LNCaP clone FGC (cell line): ENCODE measurements around the gene HOXD4.

ENCODE experiments used
- DNase-seq: peaks from one replicate; pipeline ENCODE4 v3.0.0-alpha.2; 2011; ENCODE audit warnings: low read depth
- H3K4me3 ChIP-seq: 2 replicates; pipeline ENCODE4 v1.5.1; 2011; ENCODE audit warnings: mild to moderate bottlenecking, low read depth, low read length, control low read depth
- TF ChIP-seq, protein P1 (sequence below): IDR thresholded peaks from 2 replicates; pipeline ENCODE4 v1.5.1; 2012; ENCODE audit warnings: mild to moderate bottlenecking; ENCODE audit not compliant: control insufficient read depth, insufficient read depth; ENCODE audit errors: extremely low read depth

The HOXD4 gene

DNA sequence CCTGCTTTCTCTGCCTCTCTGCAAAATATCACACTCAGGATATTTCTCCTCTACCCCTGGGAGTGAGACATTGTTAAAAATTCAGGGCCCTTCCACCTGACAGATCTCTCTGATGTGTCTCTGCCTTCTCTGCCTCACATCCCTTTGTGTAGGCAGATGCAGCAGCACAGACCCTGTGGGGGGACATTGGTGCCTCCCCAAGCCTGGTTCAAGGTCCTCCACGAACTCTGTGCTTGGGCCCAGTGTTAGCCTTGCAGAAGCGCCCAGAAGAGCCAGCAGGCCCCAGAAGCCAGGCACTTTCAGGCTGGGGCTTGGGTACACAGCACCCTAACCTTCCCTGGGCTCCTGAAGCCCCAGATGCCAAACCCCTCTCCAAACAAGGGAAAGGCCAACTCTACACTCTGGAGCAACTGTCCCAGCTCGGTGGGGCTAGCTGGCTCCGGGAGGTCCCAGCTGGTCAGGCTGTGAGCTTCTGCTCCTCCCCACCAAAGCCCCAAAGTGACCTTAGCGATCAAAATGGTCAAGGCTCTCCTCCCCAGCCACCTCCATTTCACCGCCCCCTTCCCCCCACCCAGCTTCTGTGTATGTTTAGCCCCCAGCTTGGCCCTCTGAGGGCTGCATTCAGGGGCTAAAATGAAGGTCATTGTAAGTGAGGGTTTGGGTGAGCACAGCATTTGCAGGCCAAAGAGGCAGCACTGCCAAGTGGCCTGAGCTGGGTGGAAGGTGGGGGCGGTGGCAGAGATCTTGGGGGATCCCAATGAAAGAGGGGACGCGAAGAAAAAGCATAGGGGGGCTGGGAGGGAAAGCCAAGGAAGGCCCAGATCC is 26.2 kb upstream of the HOXD4 start:
- no peak overlapping the region for H3K4me3 ChIP-seq
- TF ChIP-seq, protein P1, sequence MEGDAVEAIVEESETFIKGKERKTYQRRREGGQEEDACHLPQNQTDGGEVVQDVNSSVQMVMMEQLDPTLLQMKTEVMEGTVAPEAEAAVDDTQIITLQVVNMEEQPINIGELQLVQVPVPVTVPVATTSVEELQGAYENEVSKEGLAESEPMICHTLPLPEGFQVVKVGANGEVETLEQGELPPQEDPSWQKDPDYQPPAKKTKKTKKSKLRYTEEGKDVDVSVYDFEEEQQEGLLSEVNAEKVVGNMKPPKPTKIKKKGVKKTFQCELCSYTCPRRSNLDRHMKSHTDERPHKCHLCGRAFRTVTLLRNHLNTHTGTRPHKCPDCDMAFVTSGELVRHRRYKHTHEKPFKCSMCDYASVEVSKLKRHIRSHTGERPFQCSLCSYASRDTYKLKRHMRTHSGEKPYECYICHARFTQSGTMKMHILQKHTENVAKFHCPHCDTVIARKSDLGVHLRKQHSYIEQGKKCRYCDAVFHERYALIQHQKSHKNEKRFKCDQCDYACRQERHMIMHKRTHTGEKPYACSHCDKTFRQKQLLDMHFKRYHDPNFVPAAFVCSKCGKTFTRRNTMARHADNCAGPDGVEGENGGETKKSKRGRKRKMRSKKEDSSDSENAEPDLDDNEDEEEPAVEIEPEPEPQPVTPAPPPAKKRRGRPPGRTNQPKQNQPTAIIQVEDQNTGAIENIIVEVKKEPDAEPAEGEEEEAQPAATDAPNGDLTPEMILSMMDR = no peak
- no peak for DNase-seq

DNA sequence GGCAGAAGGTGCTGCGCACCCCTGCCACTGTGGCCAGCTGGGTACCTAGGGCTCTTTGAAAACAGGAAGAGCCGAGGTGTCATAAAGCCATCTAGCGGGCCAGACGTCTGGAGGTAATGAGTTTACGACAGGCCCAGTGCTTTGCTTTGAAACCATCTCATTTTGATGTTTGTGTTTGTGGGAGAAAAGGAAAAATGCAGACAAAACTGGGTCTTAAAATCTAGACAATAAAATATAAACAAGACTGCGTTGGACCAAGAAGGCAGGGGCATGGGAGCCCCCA is 25.6 kb upstream of the HOXD4 start:
- no peak overlapping the region for H3K4me3 ChIP-seq
- no peak for DNase-seq
- TF ChIP-seq, protein P1 = no peak

DNA sequence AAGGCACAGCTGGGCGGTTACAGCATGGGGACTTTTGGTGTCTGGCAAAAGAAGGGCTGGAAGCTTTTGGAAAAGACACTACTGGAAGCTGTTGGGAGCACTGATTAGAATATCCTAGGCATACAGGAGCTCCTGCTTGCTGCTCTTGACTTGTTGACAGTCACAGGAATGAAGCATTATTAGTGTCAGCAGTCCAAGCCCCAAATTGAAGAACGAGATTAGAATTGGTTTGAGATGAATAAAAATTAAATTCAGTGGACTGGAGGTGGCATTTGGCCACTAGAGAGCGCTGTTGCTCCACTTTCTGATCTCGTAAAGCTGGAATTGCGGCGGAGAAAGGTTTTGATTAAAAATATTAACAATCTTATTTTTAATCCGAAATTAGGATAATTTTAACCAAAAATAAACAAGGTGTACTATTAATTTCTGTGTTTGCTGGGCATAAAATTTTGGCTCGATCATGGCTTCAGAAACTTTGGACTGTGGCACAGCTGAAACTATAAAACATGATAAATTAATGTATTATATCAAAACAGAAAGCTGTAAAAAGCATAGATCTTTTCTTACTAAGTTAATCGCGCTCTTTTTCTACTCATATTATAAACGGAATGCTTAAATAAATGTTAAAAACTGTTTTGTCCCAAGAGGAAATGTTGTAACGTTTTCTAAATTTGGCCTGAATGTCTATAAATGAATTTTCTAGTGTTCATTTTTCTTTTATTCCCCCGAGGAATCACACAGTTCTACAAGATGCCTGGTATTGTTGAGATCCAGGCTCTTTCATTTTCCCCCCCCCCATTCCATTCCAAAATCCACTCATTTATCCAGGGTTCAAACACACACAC is 24.2 kb upstream of the HOXD4 start:
- no peak for DNase-seq
- TF ChIP-seq, protein P1 = peak; percentile 74
- H3K4me3 ChIP-seq = no peak overlapping the region

DNA sequence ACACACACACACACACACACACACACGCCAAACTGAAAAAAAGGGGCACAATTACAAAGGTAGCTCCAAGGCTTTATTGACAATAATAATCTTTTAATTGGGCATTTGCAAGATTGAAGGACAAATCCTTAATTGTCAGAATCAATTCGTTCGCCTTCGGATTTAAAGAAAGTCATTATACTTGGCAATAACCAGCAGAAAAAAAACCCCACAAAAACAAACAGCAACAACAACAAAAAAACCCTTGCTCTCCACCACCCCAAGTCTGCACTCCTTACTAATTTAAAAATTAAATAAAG is 23.6 kb upstream of the HOXD4 start:
- DNase-seq = no peak
- TF ChIP-seq, protein P1 = no peak
- H3K4me3 ChIP-seq = no peak overlapping the region

DNA sequence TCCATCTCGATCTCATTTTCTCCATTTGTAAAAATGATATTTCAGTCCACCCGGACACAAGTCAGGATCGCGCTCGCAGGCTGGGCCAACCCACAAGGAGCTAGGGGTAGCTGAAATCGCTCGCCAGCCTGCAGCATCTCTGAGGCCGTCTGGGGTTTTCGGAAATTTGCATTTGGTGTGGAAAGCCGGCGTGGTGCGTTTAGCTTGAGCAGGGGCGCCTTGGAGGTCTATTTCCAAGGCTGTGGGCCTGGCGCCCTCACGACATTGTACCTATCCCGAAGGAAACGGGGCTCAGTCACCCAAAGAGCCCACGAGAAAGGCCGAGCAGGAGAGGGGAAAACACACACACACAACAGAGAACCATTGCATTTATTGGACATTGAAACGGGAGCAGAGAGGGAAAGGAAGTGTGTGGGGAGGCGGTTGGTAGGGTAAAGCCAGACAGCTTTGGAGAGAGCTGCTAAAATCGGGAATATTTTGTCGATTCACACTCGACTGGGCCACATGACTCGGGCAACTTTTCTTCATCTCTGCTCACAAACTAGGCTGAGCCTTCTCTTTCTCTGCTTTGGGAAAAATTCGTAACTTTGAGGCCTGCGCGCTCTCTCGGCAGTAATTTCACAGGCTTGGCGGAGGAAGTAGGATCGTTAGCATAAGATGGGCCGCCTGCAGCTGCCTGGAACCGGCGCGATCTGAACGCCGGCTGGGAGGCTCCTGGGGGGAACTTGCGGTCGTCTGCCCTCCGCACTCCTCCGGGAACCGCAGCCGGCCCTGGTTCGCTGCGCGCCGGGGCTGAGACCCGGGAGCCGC is 23.0 kb upstream of the HOXD4 start:
- TF ChIP-seq, protein P1 = no peak
- no peak for DNase-seq
- H3K4me3 ChIP-seq = no peak overlapping the region

DNA sequence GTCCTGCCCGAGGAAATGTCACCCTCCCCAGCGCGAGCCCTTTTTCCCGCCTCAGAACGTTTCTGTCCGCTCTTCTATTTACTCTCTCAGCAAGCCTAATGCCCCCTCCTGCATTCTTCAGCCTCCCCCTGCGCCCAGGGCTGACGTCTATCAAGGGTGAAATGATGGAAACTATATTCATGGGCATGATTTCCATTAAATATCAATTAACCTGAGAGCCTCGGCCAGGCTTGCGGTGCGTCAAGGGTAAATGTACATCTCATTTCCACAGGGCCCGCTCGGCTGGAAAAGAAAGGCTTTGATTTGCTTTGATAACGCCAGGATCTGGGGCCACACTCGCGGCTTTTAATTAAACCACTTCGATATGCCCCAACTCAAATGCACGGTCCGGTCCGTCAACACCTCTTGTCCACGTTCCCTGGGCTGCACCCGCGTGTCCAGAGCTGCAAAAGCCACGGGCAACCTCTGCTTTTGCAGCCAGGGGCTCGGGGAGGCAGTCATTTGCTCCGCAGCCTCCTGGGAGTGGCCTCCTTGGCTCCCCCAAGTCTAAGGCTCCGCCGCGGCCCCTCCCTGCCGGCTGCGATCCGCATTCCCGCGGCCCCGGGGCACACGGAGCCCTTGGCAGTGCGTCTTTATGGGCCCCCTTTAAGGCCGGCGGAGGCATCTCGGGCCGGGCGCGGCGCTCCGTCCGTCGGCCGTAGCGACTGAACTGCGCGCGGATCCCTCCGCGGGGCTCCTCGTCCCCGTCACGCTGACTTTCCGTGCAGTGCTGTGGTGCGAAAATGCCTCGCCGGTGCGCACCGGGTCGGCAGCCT is 22.2 kb upstream of the HOXD4 start, which contains the start of gene HOXD8:
TSS of gene HOXD8 (plus strand) at position 724 of the 815 bp plus-strand sequence. CDS start 662 bp downstream, outside the sequence.
- H3K4me3 ChIP-seq = no peak within 1 kb of the TSS
- DNase-seq = no peak
- TF ChIP-seq, protein P1 = no peak
